ENCODE measurements around the gene CNPY1.

The CNPY1 gene

GRCh38 chr7:155560196-155560885 is 14.0 kb upstream of the CNPY1 start:
- no peak for DNase-seq (ENCODE audit: low read depth in 4 of 4, low spot score in 1 of 4)

DNA sequence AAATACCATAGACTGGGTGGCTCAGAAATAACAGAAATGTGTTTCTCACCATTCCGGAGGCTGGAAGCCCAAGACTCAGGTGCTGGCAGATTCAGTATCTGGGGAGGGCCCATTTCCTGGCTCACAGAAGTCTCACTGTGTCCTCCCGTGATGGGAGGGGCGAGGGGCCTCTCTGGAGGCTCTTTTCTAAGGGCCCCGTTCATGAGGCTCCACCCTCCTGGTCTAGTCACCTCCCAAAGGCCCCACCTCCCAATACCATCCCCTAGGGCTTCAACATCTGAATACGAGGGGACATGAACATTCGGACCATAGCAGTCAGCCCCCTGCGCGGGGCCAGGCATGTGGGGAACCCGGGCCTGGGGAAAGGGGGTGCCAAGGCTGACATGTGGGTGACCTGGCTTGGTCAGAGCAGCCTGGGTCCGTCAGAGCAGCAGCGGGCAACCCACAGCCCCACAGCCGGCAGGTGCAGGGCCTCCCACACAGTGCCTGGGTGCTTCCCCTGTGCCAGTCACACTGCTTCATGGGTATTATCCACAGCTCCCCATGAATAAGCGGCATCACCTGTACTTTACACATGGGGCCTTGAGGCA is 13.3 kb upstream of the CNPY1 start:
- DNase-seq (ENCODE audit: low read depth in 4 of 4, low spot score in 1 of 4): no peak

DNA sequence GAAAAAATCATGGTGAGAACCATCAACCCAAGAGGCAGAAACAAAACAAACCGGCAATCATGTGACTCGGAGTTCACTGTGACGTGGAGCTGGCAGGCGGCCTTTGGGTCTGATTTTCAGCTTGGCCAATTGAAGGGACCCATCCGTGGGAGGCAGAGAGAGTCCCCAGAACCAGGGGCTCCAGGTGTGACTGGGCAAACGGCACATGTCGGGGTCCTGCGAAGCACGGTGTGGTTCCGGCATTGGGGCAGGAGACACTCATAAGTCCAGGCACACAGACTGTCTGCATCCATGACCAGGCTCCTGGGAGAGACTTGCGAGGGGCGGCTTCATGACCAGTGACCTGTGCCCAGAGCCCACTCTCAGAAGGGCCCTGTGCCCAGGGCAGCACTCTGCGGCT is 12.6 kb upstream of the CNPY1 start:
- DNase-seq (ENCODE audit: low read depth in 4 of 4, low spot score in 1 of 4): no peak

DNA sequence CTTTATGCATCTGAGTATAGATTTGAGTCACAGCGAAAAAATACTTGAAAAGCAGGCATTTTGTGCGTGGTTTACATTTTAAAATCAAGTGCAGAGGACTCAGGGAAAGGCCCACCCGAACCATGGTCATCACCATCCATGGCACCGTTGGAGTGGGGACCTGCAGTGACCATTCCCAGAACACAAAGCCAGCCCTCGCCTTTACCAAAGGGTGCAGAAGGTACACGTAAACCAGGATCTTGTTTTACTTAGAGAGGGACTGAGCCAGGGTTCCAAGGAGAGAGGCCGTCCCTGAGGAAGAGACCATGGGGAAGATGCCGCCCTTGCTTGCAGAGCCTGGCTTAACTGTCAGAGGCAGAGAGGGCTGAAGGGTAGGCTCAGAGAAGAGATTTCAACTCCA is 12.0 kb upstream of the CNPY1 start:
- no peak for DNase-seq (ENCODE audit: low read depth in 4 of 4, low spot score in 1 of 4)

DNA sequence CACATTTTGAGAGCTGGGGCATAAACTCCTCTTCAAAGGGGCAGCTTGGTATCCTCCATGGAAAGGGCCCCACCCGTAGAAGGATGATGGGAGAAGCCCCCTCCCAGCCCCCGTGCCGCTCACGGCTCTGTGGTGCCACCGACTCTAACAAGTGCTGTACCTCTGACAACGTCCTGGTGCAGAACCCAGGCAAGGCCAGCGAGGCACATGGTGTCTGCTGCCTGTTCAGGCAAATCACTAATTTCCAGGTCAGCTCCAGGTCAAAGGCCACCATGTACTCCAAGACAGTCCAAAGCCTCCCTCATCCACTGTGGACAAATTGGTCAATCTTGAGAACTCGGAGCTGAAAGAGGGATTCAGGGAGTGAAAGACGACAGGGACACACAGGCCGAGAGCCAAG is 11.4 kb upstream of the CNPY1 start:
- DNase-seq (ENCODE audit: low read depth in 4 of 4, low spot score in 1 of 4): no peak

DNA sequence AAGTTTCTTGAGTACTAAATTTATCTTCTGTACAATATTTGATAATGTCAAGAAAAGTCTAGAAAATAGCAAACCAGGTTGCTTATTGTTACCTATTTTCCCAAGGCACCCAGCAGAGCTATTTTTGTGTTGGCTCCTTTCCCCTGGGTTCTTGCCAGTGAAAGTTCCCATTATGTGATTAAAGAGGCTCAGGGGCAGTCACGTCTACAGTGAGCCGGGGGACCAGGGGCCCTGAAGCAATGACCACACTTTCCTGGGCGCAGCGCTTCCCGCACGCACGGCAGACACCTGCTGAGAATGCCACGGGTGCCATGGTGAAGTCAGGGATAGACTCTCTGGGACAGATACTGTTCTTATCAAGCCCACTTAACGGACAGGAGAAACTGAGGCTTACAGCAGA is 10.4 kb upstream of the CNPY1 start:
- DNase-seq (ENCODE audit: low read depth in 4 of 4, low spot score in 1 of 4): no peak

GRCh38 chr7:155555116-155555695 is 8.8 kb upstream of the CNPY1 start:
- DNase-seq (ENCODE audit: low read depth in 4 of 4, low spot score in 1 of 4): no peak

DNA sequence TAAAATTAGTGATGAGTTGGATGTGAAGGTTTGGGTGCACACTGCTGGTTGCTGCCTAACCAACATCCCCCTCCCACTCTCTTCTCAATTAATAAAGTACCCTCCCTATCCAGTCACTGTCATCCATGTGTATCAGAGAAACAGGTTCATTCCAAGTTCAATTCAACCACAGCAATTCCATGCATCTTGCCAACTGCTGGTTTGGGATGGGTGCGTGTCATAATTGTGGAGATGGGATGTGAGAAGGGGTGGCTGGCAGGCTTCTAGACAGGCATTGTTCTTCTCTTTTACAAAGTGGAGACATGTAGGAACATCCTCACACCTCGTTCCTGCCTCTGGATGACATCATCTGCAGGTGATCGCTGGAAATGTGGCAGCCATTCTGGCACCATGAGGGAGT is 7.5 kb upstream of the CNPY1 start:
- DNase-seq (ENCODE audit: low read depth in 4 of 4, low spot score in 1 of 4): no peak

DNA sequence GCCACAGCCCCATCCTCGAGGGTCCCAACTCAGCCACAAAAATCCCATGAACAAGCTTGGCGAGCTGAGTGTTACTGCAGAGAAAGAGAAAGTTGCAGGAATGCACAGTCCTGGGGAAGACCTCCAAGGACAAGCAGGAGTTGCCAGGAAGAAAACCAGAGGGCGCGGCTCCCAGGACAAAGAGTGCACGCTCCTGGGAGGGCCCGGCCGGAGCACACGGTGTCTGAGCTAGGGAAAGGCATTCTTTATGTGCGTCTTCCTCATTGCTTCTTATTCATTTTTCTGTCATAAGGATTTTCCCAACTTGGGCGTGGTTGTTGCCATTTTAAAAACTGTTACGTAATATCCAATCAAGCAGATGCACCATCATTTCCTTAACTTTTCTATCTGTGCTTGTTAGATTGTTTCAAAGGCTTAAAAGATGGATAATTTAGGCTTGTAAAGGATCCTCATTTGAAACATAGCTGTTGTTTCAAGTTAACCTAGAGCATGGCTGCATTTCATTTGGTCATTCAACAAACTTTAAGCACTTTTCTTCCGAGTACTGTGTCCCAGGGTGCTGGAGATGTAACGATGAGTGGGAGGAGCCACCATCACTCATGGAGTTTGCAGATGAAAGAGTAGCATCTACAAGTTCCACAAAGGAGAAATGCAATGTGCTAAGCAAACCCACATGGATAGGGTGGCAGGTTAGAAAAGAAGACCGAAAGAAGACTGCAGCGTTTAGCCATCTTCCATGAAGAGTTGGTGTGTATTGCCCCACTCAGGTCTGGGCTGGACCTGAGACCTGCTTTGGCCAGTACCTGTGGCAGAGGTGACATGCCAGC is 5.6 kb upstream of the CNPY1 start:
- DNase-seq (ENCODE audit: low read depth in 4 of 4, low spot score in 1 of 4): no peak

DNA sequence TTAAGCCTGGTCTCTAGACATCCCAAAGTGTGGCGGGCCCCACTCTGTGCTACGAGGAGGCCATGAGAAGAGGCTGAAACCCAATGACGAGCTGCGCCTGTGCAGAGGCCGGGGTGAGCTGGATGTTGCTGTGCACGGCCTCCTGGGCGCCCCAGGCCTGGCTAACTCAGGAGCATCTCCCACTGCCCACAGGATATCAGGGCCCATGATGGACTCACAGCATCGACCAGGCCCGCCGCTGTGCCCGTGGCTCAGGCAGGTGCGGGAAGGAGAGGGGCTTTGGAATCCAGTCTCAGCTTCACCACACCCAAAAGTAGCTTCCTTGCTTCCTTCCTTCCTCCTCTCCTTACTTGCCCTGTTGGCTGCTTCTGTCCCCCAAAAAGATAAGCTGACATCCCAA is 4.6 kb upstream of the CNPY1 start:
- DNase-seq (ENCODE audit: low read depth in 4 of 4, low spot score in 1 of 4): no peak

GRCh38 chr7:155549226-155549625 is 2.9 kb upstream of the CNPY1 start:
- no peak for DNase-seq (ENCODE audit: low read depth in 4 of 4, low spot score in 1 of 4)

DNA sequence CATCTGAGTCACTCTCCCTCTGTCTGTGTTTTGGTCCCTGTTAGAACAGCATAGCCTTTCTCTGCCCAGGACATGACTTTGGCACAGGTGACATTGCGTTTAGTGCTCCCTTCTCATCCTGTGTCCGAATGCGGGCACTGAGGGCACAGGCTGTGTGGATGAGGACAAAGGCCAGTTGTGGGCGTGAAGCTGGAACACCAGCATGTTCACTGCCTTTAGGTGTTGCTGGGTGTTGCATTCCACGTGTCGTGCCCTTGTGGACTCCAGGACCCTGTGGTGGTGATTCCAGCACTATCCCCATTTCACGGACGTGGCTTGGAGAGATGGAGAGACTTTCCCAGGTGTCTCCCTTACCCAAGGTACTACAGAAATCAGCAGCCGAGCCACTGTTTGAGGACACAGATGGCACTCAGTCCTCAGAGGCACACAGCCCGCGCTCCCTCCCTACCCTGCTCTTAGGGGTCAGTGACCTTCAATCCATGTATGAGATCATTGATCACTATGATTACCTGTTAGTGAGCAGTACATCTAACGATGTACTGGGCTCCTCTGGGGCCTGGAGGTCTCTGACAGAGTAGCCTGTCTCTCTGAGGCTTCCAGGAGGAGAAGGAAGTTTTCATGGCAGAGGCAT is 917 bp upstream of the CNPY1 start:
- no peak for DNase-seq (ENCODE audit: low read depth in 4 of 4, low spot score in 1 of 4)

GRCh38 chr7:155545348-155545747 is 1.0 kb downstream of the CNPY1 start:
- no peak for DNase-seq (ENCODE audit: low read depth in 4 of 4, low spot score in 1 of 4)

DNA sequence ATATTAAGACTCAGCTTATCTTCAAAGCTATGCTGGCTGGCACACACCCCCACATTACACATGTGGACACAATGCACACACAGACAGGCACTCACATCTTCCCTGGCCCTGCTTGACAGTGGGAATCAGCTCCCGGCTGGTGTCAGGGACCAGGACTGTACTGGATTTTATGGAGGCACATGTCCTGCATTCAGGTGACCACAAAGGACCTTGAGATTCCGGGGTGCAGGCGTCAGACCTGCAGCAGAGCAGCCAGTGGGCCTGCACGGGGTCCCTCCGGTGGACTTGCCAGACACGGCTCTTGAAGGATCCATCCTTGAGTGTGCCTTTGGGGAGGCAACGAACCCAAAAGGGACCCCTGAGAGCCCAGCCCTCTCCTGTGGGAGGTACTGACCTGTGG is 1.9 kb downstream of the CNPY1 start:
- no peak for DNase-seq (ENCODE audit: low read depth in 4 of 4, low spot score in 1 of 4)

- DNase-seq (ENCODE audit: low read depth in 4 of 4, low spot score in 1 of 4): no peak
These were observed 2.4 kb downstream of the CNPY1 start for GRCh38 chr7:155543926-155544325.

DNA sequence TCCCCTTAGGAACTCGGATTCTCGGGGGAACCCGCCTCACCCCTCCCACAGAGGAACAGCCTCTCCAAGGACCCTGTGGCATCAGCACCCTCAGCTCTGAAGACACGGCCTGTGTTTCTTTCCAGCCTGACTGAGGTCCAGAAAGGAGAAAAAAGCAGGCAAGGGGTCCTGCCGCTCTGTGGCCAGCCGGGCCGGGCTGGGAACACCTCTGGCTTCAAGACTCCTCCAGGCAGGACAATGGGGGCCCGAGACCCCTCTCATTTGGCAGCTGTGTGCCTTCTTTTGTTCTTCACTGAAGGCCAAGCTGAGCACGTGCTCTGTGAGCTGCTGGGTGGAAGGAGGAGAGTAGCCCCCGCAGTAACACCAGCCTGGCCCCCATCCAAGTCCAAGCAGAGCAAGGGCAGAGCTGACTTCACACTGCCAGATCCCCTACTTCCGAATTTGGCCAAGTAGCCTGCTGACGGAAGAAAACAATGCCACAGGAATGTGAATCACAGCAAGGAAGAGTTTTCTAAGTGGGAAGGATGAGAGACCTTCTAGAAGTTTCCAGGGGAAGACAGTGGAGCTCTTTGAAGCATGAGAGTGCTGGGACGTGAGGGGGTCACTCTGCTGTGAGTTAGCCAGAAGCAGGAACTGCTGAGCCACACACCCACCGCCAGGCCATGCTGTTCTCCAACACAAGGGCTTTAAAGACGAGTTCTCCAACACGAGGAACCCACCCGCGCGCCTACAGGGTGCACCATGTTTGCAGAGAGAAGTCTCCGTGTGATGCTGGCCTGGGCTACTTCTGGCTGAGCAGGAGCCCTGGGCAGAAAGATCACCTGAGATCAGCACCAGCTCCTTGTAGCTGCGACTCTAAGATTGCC is 3.1 kb downstream of the CNPY1 start:
- no peak for DNase-seq (ENCODE audit: low read depth in 4 of 4, low spot score in 1 of 4)

DNA sequence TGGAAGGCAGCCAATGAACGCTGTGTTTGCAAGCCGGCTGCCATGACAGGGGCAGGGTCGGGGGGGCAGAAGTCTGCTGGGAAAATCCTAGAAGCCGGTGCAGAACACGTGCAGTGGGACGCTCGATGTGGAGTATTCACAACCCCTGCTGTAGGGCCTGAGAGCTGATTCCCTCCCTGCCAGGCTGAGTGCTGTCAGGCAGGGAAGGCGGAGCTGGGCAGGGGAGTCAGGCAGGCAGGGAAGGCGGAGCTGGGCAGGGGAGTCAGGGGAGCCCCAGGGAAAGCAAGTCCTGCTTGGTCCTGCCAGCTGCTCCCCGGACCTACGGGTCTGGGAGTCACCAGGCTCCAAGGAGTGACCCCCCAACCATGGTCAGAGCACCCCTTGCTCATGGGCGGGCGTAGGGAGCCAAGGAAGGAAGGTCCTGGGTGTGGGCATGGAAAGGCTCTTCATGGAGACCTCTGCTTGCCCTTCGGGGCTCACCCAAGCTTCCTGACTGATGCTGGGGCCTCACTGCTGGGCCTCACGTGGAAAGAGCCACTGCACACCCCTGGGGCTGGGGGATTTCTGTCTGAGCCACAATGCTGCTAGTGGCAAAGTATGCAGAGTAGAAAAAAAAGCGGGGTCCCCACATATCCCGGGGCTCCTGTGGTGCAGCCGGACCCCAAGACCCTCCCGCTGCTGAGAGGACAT is 4.2 kb downstream of the CNPY1 start:
- DNase-seq (ENCODE audit: low read depth in 4 of 4, low spot score in 1 of 4): no peak

- DNase-seq (ENCODE audit: low read depth in 4 of 4, low spot score in 1 of 4): no peak
These were observed 5.8 kb downstream of the CNPY1 start for GRCh38 chr7:155540553-155540952.

- DNase-seq (ENCODE audit: low read depth in 4 of 4, low spot score in 1 of 4): no peak
These were observed 8.1 kb downstream of the CNPY1 start for GRCh38 chr7:155538293-155538692.

DNA sequence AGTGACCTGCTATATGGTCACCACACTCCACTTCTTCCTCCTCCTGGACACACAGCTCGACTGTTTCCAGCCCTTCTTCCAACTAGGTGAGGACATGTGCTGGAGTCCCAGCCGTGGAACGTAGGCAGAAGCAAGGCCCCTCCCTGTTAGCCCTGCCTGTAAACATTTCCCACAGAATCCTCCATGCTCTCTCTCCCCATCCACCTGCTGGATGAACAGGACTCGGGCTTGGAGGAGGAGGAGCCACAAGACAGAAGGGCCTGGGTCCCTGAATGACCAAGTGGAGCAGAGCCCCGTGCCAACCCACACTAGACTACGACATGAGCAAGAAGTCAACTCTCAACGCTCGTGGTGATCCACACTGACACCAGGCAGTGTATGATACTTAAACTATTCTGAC is 9.9 kb downstream of the CNPY1 start:
- no peak for DNase-seq (ENCODE audit: low read depth in 4 of 4, low spot score in 1 of 4)

All from stimulated activated CD4-positive, alpha-beta T cell treated with anti-CD3 and anti-CD28 coated beads, Interleukin-1b, Interleukin-23, amount 100 ng/mL, for 24 hours (primary cell).